CD4-positive, CD25-positive, alpha-beta regulatory T cell (primary cell): ENCODE measurements around the gene SDK1. TPM values are rescaled to one million over a fixed set of nuclear protein-coding genes. Genes with fewer than 3 reads are reported as not detected.
A peak's percentile ranks its signal among the peaks of the same experiment; 100 is the strongest.

Experiments
- ATAC-seq, 2 donors: fragments of 150-1000 bp; cut with Tn5 transposase; one replicate each; pipeline ENCODE4 v1.10.0; 2021; ENCODE audit warnings: low read depth in 2 of 2, moderate number of reproducible peaks in 2 of 2, moderate library complexity in 1 of 2
- DNase-seq, 3 donors: peaks; one replicate each; pipeline versions ENCODE4 v3.0.0 to v3.0.0-alpha.2; 2012 to 2022; ENCODE audit warnings: mixed read lengths in 1 of 3
- H3K27ac ChIP-seq: one replicate; pipeline ENCODE4 v1.7.0; 2013; ENCODE audit warnings: mild to moderate bottlenecking, low read length; ENCODE audit not compliant: insufficient read depth, poor library complexity, severe bottlenecking
- H3K27me3 ChIP-seq: one replicate; pipeline ENCODE4 v1.7.0; 2013; ENCODE audit warnings: low read length; ENCODE audit not compliant: control insufficient read depth, insufficient read depth
- H3K36me3 ChIP-seq: one replicate; pipeline ENCODE4 v1.7.0; 2013; ENCODE audit warnings: mild to moderate bottlenecking, low read length, moderate library complexity; ENCODE audit not compliant: control insufficient read depth, insufficient read depth
- H3K4me1 ChIP-seq: 2 replicates; pipeline ENCODE4 v1.7.0; 2013; ENCODE audit warnings: mild to moderate bottlenecking, low read length; ENCODE audit not compliant: insufficient read depth, control insufficient read depth, poor library complexity, severe bottlenecking
- H3K4me3 ChIP-seq: one replicate; pipeline ENCODE4 v1.7.0; 2013; ENCODE audit warnings: low read depth, mild to moderate bottlenecking, low read length, moderate library complexity
- H3K9me3 ChIP-seq, 2 experiments: 1 replicate in 1 of 2; 2 replicates in 1 of 2; pipeline ENCODE4 v1.7.0; 2013; ENCODE audit warnings: low read length in 2 of 2, mild to moderate bottlenecking in 1 of 2, moderate library complexity in 1 of 2; ENCODE audit not compliant: control insufficient read depth in 2 of 2
- H3K27ac Mint-ChIP-seq, 3 donors: one replicate each; pipeline ENCODE4 v1.8.0; 2020 to 2022; ENCODE audit warnings: mild to moderate bottlenecking in 3 of 3, mixed read lengths in 3 of 3, moderate library complexity in 2 of 3
- H3K27me3 Mint-ChIP-seq: one replicate; pipeline ENCODE4 v1.8.0; 2022; ENCODE audit warnings: mild to moderate bottlenecking, mixed read lengths
- H3K36me3 Mint-ChIP-seq: one replicate; pipeline ENCODE4 v1.8.0; 2020; ENCODE audit warnings: mixed read lengths
- H3K4me1 Mint-ChIP-seq, 4 donors: one replicate each; pipeline ENCODE4 v1.8.0; 2020 to 2022; ENCODE audit warnings: mixed read lengths in 4 of 4, mild to moderate bottlenecking in 1 of 4
- H3K4me3 Mint-ChIP-seq, 4 donors: one replicate each; pipeline ENCODE4 v1.8.0; 2020 to 2022; ENCODE audit warnings: mild to moderate bottlenecking in 4 of 4, mixed read lengths in 4 of 4, moderate library complexity in 3 of 4
- H3K9me3 Mint-ChIP-seq, 7 donors: one replicate each; pipeline ENCODE4 v1.8.0; 2020 to 2022; ENCODE audit warnings: mixed read lengths in 7 of 7, mild to moderate bottlenecking in 3 of 7, moderate library complexity in 2 of 7
- polyA plus RNA-seq, 4 donors: library from polyadenylated mRNA; unstranded; fragments of 300-500 nt; fragmentation: Illumina TruSeq; gene quantifications; one replicate each; pipeline ENCODE4 v1.2.3, GENCODE V29; 2021
- total RNA-seq: library from RNA; stranded (reverse); gene quantifications from one replicate; pipeline ENCODE4 v1.2.3, GENCODE V29; 2022

The SDK1 gene
- total and polyA plus RNA-seq, 5 donors from 2014 or later = 0.47 TPM; not detected in 4

DNA sequence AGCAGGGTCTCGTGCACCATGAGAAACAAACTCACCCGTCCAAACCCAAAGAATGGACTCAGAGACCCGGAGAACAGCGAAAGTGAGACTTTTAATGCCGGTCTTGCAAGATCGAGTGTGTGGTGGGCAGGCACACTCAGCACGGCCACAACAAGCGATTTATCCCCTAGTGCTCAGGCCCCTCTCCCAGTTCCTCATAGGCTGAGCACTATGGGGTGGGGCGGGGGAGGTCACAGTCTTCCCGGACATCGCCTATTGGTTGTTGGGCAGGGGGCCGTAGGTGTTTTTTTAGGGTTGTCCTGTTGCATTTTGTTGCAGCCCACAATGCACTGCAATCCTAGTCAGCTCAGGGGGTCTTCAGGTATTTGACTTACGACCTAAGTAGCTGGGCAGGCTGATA is 772.7 kb downstream of the SDK1 start:
- Histone ChIP-seq H3K27me3 (no peaks in the 10 kb centered on the region), H3K4me3 (no peak overlapping the region), H3K27ac (no peak overlapping the region), H3K4me1 (no peaks in the 10 kb centered on the region), H3K36me3 (no peaks in the 10 kb centered on the region), H3K9me3 (no peaks in the 10 kb centered on the region)
- DNase-seq (no peak), ATAC-seq (no peak)
- Mint-ChIP-seq H3K4me3 (no peak overlapping the region), H3K27ac (no peak overlapping the region), H3K36me3 (no peaks in the 10 kb centered on the region), H3K27me3 (no peaks in the 10 kb centered on the region), H3K9me3 (peaks cover 0 to 3% (median 0%) of the 10 kb centered on the region in 7 donors), H3K4me1 (no peaks in the 10 kb centered on the region)

DNA sequence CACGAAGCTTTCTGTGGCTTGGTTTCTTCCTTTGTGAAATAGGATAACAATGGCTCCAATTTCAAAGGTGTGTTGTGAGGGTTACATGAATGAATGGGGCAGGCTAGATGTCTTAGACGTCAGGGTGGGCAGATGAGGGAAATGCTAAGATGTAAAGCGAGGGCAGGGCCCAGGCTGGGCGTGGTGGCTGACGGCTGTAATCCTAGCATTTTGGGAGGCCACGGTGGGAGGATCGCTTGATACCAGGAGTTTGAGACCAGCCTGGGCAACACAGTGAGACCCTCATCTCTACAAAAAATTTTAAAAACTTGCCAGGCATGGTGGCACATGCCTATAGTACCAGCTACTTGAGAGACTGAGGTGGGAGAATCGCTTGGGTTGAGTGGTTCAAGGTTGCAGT is 773.4 kb downstream of the SDK1 start:
- Mint-ChIP-seq H3K36me3 (no peaks in the 10 kb centered on the region), H3K4me3 (no peak overlapping the region), H3K27ac (no peak overlapping the region), H3K27me3 (no peaks in the 10 kb centered on the region), H3K4me1 (no peaks in the 10 kb centered on the region), H3K9me3 (peaks cover 0 to 3% (median 0%) of the 10 kb centered on the region in 7 donors)
- Histone ChIP-seq H3K36me3 (no peaks in the 10 kb centered on the region), H3K4me3 (no peak overlapping the region), H3K27ac (no peak overlapping the region), H3K9me3 (no peaks in the 10 kb centered on the region), H3K4me1 (no peaks in the 10 kb centered on the region), H3K27me3 (no peaks in the 10 kb centered on the region)
- ATAC-seq (no peak), DNase-seq (no peak)

- ATAC-seq = no peak
- Histone ChIP-seq H3K27me3 (no peaks in the 10 kb centered on the region), H3K4me3 (no peak overlapping the region), H3K27ac (no peak overlapping the region), H3K4me1 (no peaks in the 10 kb centered on the region), H3K36me3 (no peaks in the 10 kb centered on the region), H3K9me3 (no peaks in the 10 kb centered on the region)
- Mint-ChIP-seq H3K4me1 (no peaks in the 10 kb centered on the region), H3K9me3 (peaks cover 0 to 3% (median 0%) of the 10 kb centered on the region in 7 donors), H3K4me3 (no peak overlapping the region), H3K36me3 (no peaks in the 10 kb centered on the region), H3K27me3 (no peaks in the 10 kb centered on the region), H3K27ac (no peak overlapping the region)
- DNase-seq = no peak
Observed at GRCh38 chr7:4074994-4075393, 773.9 kb downstream of the SDK1 start.

DNA sequence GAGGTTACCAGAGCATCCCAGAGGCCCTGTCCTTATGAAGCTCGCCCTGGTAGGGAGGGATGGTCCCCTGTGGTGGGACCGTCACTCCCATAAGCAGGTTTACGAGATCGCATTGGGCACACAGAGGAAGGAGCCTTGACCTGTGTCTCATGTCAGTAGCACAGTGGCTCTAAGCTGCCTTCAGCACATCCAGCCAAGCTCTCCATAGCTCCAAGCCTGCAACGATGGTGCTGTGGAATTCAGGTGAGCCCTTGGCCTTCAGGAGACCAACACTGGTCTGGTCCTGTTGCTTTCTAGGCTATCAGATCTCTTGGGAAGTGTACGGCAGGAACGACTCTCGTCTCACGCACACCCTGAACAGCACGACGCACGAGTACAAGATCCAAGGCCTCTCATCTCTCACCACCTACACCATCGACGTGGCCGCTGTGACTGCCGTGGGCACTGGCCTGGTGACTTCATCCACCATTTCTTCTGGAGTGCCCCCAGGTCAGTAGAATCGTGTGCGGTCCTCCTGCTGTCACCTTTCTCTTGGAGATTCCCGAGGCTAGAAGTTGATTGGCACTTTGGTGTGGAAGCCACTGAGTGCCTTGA is 775.7 kb downstream of the SDK1 start:
- no peaks in the 10 kb centered on the region for H3K36me3 Mint-ChIP-seq

GRCh38 chr7:4077980-4078379 is 776.9 kb downstream of the SDK1 start:
- Histone ChIP-seq H3K27me3 (no peaks in the 10 kb centered on the region), H3K9me3 (no peaks in the 10 kb centered on the region), H3K4me3 (no peak overlapping the region), H3K27ac (no peak overlapping the region), H3K4me1 (no peaks in the 10 kb centered on the region), H3K36me3 (no peaks in the 10 kb centered on the region)
- Mint-ChIP-seq H3K4me1 (no peaks in the 10 kb centered on the region), H3K9me3 (peaks cover 0 to 3% (median 0%) of the 10 kb centered on the region in 7 donors), H3K4me3 (no peak overlapping the region), H3K36me3 (no peaks in the 10 kb centered on the region), H3K27me3 (no peaks in the 10 kb centered on the region), H3K27ac (no peak overlapping the region)
- no peak for ATAC-seq
- DNase-seq = no peak

More for the DNA sequence above, 775.7 kb downstream of the SDK1 start:
- no peaks in the 10 kb centered on the region for H3K36me3 ChIP-seq
- no peaks in the 10 kb centered on the region for H3K27me3 Mint-ChIP-seq
- no peak for ATAC-seq
- H3K27me3 ChIP-seq = no peaks in the 10 kb centered on the region
- peaks cover 0 to 3% (median 0%) of the 10 kb centered on the region in 7 donors for H3K9me3 Mint-ChIP-seq
- no peaks in the 10 kb centered on the region for H3K4me1 ChIP-seq
- H3K4me3 Mint-ChIP-seq = no peak overlapping the region
- no peak overlapping the region for H3K4me3 ChIP-seq
- no peaks in the 10 kb centered on the region for H3K4me1 Mint-ChIP-seq
- no peak for DNase-seq
- no peak overlapping the region for H3K27ac ChIP-seq
- no peaks in the 10 kb centered on the region for H3K9me3 ChIP-seq
- no peak overlapping the region for H3K27ac Mint-ChIP-seq

DNA sequence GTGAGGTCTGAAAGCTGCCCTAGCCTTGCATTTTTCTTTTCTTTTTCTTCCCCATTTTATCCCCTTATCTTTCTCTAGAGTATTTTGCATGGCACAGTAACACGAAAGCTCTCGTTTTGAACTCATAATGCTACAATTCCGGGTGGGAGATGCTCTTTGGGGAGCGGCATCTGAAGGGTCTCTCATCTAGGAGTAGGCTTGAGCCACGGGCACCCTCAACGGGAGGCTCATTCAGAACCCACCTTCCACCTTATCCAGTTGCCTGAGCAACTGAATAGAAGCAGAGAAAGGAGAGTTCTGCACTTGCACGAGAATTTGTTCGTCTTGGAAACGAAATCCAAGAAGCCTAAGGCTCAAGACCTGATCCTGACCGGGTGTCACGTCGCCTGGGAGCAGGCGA is 777.5 kb downstream of the SDK1 start:
- H3K27me3 Mint-ChIP-seq = no peaks in the 10 kb centered on the region
- DNase-seq = no peak
- Histone ChIP-seq H3K4me1 (no peaks in the 10 kb centered on the region), H3K27ac (no peak overlapping the region), H3K27me3 (no peaks in the 10 kb centered on the region), H3K4me3 (no peak overlapping the region), H3K36me3 (no peaks in the 10 kb centered on the region), H3K9me3 (peaks cover 0 to under 1% of the 10 kb centered on the region in 2 experiments)
- no peaks in the 10 kb centered on the region for H3K4me1 Mint-ChIP-seq
- no peak overlapping the region for H3K4me3 Mint-ChIP-seq
- ATAC-seq = no peak
- H3K9me3 Mint-ChIP-seq = peaks cover 0 to 3% (median 0%) of the 10 kb centered on the region in 7 donors
- H3K36me3 Mint-ChIP-seq = no peaks in the 10 kb centered on the region
- no peak overlapping the region for H3K27ac Mint-ChIP-seq

GRCh38 chr7:4079366-4079765 is 778.3 kb downstream of the SDK1 start:
- ATAC-seq (no peak), DNase-seq (no peak)
- H3K4me1 Mint-ChIP-seq = no peaks in the 10 kb centered on the region
- no peak overlapping the region for H3K27ac ChIP-seq
- no peak overlapping the region for H3K4me3 ChIP-seq
- H3K27me3 ChIP-seq = no peaks in the 10 kb centered on the region
- no peaks in the 10 kb centered on the region for H3K36me3 Mint-ChIP-seq
- no peak overlapping the region for H3K27ac Mint-ChIP-seq
- peaks cover 0 to 3% of the 10 kb centered on the region in 2 experiments for H3K9me3 ChIP-seq
- no peak overlapping the region for H3K4me3 Mint-ChIP-seq
- H3K36me3 ChIP-seq = no peaks in the 10 kb centered on the region
- no peaks in the 10 kb centered on the region for H3K4me1 ChIP-seq
- H3K27me3 Mint-ChIP-seq = no peaks in the 10 kb centered on the region
- peaks cover 0 to 7% (median 0%) of the 10 kb centered on the region in 7 donors for H3K9me3 Mint-ChIP-seq

DNA sequence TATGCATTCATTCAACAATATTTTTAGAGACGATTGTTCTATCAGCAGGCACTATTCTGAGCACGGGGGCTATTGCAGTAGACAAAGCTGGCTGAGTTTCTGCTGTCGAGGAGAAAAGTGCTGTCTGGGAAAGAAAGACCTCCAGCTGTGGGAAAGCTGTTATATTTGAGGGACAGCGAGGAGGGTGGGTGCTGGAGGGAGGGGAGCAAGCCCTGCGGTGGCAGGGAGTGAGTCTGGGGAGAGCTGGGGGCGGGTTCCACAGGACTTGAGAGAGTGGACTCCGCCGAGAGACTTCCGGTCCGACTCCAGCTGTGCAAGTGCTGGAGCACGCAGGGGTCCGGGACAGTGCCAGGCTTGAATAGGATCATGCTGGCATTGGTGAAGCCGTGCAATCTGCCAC is 778.9 kb downstream of the SDK1 start:
- Mint-ChIP-seq H3K9me3 (peaks cover 0 to 9% (median 0%) of the 10 kb centered on the region in 7 donors), H3K4me1 (no peaks in the 10 kb centered on the region), H3K4me3 (peak overlapping the region in 1 of 4 donors; percentile 44), H3K27ac (no peak overlapping the region), H3K27me3 (no peaks in the 10 kb centered on the region), H3K36me3 (no peaks in the 10 kb centered on the region)
- Histone ChIP-seq H3K4me1 (no peaks in the 10 kb centered on the region), H3K4me3 (no peak overlapping the region), H3K9me3 (peaks cover 0 to 3% of the 10 kb centered on the region in 2 experiments), H3K27me3 (no peaks in the 10 kb centered on the region), H3K36me3 (no peaks in the 10 kb centered on the region), H3K27ac (no peak overlapping the region)
- DNase-seq (no peak), ATAC-seq (no peak)
